ENCODE data around the gene PSPC1. TPM values are rescaled to one million over a fixed set of nuclear protein-coding genes. Genes with fewer than 3 reads are reported as not detected.

Gene PSPC1
- total and polyA plus RNA-seq, 2 of the 13 experiments (the other 11 are each of a cell fraction or from before 2014, with no cell fraction given) = 33.5 to 94.0 TPM

GRCh38 chr13:19782049-19782726 lies 557 bp downstream of the PSPC1 start (continued):
- peak; percentile 54; the same call in 1 of the 2 replicates for TF ChIP-seq MXD1 (CRISPR knock-in tag; IDR thresholded peaks at IDR 0.05)
- TF ChIP-seq HIVEP1 (CRISPR knock-in tag; IDR thresholded peaks at IDR 0.05) = 0 out of 2 replicates have a peak, but pooled peaks have one; percentile 21
- TF ChIP-seq SP2 (CRISPR knock-in tag; IDR thresholded peaks at IDR 0.05) = 0 out of 2 replicates have a peak, but pooled peaks have one; percentile 43
- peak; percentile 78; the same call in 1 of the 2 replicates for TF ChIP-seq ZNF761 (CRISPR knock-in tag; conservative IDR thresholded peaks at IDR 0.05)
- no peak for TF ChIP-seq PHB2 (IDR thresholded peaks at IDR 0.05; ENCODE audit: partially characterized antibody)

- no peak for ATAC-seq
- Histone ChIP-seq H3K9ac (ENCODE audit: insufficient read depth, low read depth, low read length) (peak overlapping the region; percentile 99), H3K4me2 (ENCODE audit: low read depth, low read length) (peak overlapping the region; percentile 85), H2AFZ (ENCODE audit: low read length) (no peak overlapping the region), H3K36me3 (replicated peaks in 1 of 2; ENCODE audit: control insufficient read depth in 1 of 2, insufficient read depth in 2 of 2, low read length in 2 of 2) (no peaks in the 10 kb centered on the region), H3K27me3 (ENCODE audit: control insufficient read depth in 1 of 2, insufficient read depth in 2 of 2, low read length in 2 of 2) (no peaks in the 10 kb centered on the region; a peak in 1 of 5 replicates), H3K27ac (ENCODE audit: extremely low read length, insufficient read depth, low read length) (peak overlapping the region; percentile 87), H4K20me1 (ENCODE audit: insufficient read depth, low read length) (peaks cover 6% of the 10 kb centered on the region; the same call in 1 of the 2 replicates), H3K4me3 (replicated peaks in 1 of 3; ENCODE audit: insufficient read depth in 1 of 3, low read depth in 2 of 3, low read length in 3 of 3) (peak overlapping the region; percentile 93 to 99 (median 94)), H3K79me2 (ENCODE audit: insufficient read depth, low read length) (peaks cover 34% of the 10 kb centered on the region), H3K9me3 (ENCODE audit: low read length) (no peaks in the 10 kb centered on the region), H3K4me1 (ENCODE audit: insufficient read depth, low read length) (peaks cover 5% of the 10 kb centered on the region; the same call in 1 of the 2 replicates)
- no peak for DNase-seq (ENCODE audit: low spot score)
- in situ Hi-C loops (cut with HindIII; ENCODE audit: extremely low pct_ligation_motif_present, low pct_unique_long_range_greater_than_20kb) = no loop called here
- 0% methylated on average over 9 of the region's 9 CpGs for WGBS (ENCODE audit: low lambda C conversion rate)
- ChIA-PET CTCF (ENCODE audit: low intra/inter-chr PET ratio, low total read pairs) (no interaction called here), POLR2A (no interaction called here)
- BruUV-seq (replicated peaks) = no TSS peak
- TF ChIP-seq MTF1 (CRISPR knock-in tag; IDR thresholded peaks at IDR 0.05) (no peak), ZBTB43 (CRISPR knock-in tag; conservative IDR thresholded peaks at IDR 0.05) (no peak), FOXK2 (IDR thresholded peaks at IDR 0.05) (no peak), CHD4 (IDR thresholded peaks at IDR 0.05; ENCODE audit: borderline replicate concordance, low read length) (0 out of 2 replicates have a peak, but pooled peaks have one; percentile 4), ZFP1 (CRISPR knock-in tag; IDR thresholded peaks at IDR 0.05) (no peak), SIN3A (IDR thresholded peaks at IDR 0.05; ENCODE audit: borderline replicate concordance, low read depth, low read length) (0 out of 2 replicates have a peak, but pooled peaks have one; percentile 4)
- FAIRE-seq = no peak
- intact Hi-C loops (cut with micrococcal nuclease; ENCODE audit: unreplicated experiment) = loop anchor here (5.0 kb wide), 1 partner anchor 176 kb away; the partner anchor contains the start of gene ZMYM2
Measured at GRCh38 chr13:19781526-19781925, 1.2 kb downstream of the PSPC1 start.
